ENCODE results near the gene SERGEF.

The SERGEF gene

DNA sequence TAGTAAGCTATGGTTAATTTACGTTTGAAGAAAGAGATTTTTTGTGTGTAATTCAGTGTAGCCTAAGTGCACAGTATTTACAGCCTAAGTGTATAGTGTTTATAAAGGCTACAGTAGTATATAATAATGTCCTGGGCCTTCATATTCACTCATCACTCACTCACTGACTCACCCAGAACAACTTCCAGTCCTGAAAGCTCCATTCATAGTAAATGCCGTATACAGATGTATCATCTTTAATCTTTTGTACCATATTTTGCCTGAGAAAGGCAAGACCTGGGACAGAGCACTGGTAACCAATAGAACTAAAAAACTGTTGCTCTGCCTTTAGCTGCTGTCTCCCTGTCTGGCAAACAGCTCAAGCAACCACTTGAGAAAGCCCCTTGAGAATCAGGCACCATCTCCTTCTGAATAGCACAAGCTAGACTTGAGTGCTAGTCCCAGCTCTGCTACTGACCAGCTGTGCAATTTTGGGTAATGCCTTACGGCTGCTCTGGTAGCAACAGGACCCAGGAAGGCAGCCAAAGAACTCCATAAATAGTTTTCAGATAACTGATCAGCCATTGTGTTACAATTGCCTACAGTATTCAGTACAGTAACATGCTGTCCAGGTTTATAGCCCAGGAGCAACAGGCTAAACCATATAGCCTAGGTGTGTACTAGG, 146.9 kb downstream of the SERGEF start:
- CTCF ChIA-PET: interaction anchor here (0.9 kb wide), 1 partner anchor 8 kb away, joined by 3 read pairs; no protein-coding TSS in a partner anchor
- no peak overlapping the region for H3K4me3 ChIP-seq (ENCODE audit: low read depth, low read length)
- TF ChIP-seq, protein P1, sequence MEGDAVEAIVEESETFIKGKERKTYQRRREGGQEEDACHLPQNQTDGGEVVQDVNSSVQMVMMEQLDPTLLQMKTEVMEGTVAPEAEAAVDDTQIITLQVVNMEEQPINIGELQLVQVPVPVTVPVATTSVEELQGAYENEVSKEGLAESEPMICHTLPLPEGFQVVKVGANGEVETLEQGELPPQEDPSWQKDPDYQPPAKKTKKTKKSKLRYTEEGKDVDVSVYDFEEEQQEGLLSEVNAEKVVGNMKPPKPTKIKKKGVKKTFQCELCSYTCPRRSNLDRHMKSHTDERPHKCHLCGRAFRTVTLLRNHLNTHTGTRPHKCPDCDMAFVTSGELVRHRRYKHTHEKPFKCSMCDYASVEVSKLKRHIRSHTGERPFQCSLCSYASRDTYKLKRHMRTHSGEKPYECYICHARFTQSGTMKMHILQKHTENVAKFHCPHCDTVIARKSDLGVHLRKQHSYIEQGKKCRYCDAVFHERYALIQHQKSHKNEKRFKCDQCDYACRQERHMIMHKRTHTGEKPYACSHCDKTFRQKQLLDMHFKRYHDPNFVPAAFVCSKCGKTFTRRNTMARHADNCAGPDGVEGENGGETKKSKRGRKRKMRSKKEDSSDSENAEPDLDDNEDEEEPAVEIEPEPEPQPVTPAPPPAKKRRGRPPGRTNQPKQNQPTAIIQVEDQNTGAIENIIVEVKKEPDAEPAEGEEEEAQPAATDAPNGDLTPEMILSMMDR (IDR thresholded peaks at IDR 0.05; ENCODE audit: insufficient read depth, low read length, missing control alignments): no peak
- POLR2A ChIA-PET: no interaction called here
- DNase-seq (ENCODE audit: low read depth, low spot score): no peak

GRCh38 chr11:17864478-17864941, 148.3 kb downstream of the SERGEF start:
- DNase-seq (ENCODE audit: low read depth, low spot score): no peak
- CTCF ChIA-PET: interaction anchor here (1.3 to 1.5 kb wide), 2 partner anchors 14 to 16 kb away, joined by 3 to 4 read pairs; no protein-coding TSS in a partner anchor
- POLR2A ChIA-PET: no interaction called here

GRCh38 chr11:17861036-17861755, 151.7 kb downstream of the SERGEF start:
- POLR2A ChIA-PET: no interaction called here
- H3K4me3 ChIP-seq (ENCODE audit: low read depth, low read length): no peak overlapping the region
- TF ChIP-seq, protein P1 (IDR thresholded peaks at IDR 0.05; ENCODE audit: insufficient read depth, low read length, missing control alignments): no peak
- CTCF ChIA-PET: interaction anchor here (0.8 to 1.5 kb wide), 4 partner anchors 13 to 130 kb away, joined by 3 read pairs; no protein-coding TSS in a partner anchor
- DNase-seq (ENCODE audit: low read depth, low spot score): no peak

More at GRCh38 chr11:17864478-17864941, 148.3 kb downstream of the SERGEF start:
- TF ChIP-seq, protein P1 (IDR thresholded peaks at IDR 0.05; ENCODE audit: insufficient read depth, low read length, missing control alignments): peak; percentile 13
- H3K4me3 ChIP-seq (ENCODE audit: low read depth, low read length): no peak overlapping the region

GRCh38 chr11:17859552-17859951, 153.3 kb downstream of the SERGEF start:
- ChIA-PET CTCF (no interaction called here), POLR2A (no interaction called here)
- H3K4me3 ChIP-seq (ENCODE audit: low read depth, low read length): no peak overlapping the region
- no peak for DNase-seq (ENCODE audit: low read depth, low spot score)
- TF ChIP-seq, protein P1 (IDR thresholded peaks at IDR 0.05; ENCODE audit: insufficient read depth, low read length, missing control alignments): no peak

DNA sequence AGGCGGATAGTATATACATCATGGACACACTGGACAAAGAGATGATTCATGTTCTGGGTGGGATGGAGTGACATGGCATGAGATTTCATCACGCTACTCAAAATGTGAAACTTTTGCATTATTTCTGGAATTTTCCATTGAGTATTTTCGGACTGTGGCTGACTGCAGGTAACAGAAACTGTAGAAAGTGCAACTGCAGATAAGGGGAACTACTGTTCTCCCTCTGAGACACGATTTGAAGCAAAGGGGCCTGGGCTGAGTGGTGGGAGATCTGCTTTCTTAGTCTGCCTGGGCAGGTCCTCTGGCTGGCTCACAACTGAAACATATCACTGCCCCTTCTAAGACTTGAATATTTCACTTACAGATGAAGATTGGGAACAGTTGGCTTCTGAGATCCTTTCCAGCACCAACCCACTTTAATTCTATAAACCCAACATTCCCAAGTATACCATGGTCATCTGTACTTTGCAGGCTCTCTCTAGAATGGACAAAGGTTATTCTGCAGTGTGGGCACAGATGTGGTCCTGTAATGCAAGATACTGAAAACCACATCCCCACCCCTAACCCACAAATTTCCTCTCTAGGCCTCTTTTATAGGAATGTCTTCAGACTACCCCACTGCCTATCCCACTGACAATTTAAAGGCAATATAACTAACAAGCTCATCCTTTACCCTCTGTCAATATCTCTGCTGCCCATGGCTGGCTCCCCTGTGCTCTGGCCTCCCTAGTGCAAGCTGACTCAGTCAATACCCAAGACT, 157.1 kb downstream of the SERGEF start:
- POLR2A ChIA-PET: no interaction called here
- no peak overlapping the region for H3K4me3 ChIP-seq (ENCODE audit: low read depth, low read length)
- DNase-seq (ENCODE audit: low read depth, low spot score): no peak
- TF ChIP-seq, protein P1 (IDR thresholded peaks at IDR 0.05; ENCODE audit: insufficient read depth, low read length, missing control alignments): no peak
- CTCF ChIA-PET: no interaction called here

GRCh38 chr11:17853280-17853679, 159.6 kb downstream of the SERGEF start:
- POLR2A ChIA-PET: no interaction called here
- CTCF ChIA-PET: no interaction called here
- no peak for DNase-seq (ENCODE audit: low read depth, low spot score)
- H3K4me3 ChIP-seq (ENCODE audit: low read depth, low read length): no peak overlapping the region
- TF ChIP-seq, protein P1 (IDR thresholded peaks at IDR 0.05; ENCODE audit: insufficient read depth, low read length, missing control alignments): no peak

Measured in AG04449 (cell line).